GM21526 (cell line): ENCODE data around the gene WDR46.
"Not testable (repeated sequence)": the region's sequence is repeated elsewhere in the genome, so short reads cannot be mapped to it uniquely, and the experiment has no call there.

ENCODE experiments used
- ATAC-seq: cut with Tn5 transposase; IDR thresholded peaks from one replicate; pipeline ENCODE4 v1.9.1; 2021; ENCODE audit warnings: moderate library complexity; ENCODE audit not compliant: unreplicated experiment, low FRiP score

The WDR46 gene

DNA sequence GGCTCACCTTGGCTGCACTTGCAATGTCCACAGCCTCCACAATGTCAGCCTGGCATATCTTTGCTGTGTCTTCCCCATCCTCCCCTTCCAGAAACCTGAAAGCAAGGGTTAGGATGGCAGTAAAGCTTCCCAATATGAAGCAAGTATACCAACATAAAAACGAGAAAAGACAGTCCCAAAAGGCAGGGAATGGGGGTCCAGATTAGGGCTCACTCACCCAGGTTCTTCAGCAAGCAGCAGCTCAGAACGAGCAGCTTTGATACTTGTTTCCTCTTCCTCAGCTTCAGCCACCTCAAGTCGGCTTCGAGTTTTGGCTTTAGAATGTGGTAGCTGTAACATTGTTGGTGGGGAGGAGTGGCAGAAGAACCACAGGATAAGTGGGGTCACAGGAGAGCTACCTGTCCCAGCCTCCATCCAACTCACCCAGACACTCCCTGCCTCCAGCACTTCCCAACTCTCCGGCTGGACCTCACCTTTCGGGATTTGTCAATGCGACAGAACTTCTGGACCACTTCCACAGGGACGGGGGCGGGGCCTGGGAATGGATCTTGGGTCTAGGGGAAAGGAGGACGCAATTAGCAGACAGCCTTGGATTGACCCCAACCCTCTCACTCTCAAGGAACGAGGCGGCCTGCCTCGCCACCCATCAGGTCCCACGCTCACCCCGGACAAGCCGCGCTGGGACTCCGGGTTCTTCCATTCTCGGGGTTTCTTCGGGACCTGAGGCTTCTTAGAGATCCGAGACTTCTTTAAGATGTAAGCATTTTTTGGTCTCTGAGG lies 708 bp downstream of the WDR46 start:
- ATAC-seq = peak; percentile 11

GRCh38 chr6:33286946-33287914 lies 1.8 kb downstream of the WDR46 start:
- ATAC-seq = no peak

GRCh38 chr6:33285214-33285613 lies 3.8 kb downstream of the WDR46 start:
- not testable (repeated sequence) for ATAC-seq

DNA sequence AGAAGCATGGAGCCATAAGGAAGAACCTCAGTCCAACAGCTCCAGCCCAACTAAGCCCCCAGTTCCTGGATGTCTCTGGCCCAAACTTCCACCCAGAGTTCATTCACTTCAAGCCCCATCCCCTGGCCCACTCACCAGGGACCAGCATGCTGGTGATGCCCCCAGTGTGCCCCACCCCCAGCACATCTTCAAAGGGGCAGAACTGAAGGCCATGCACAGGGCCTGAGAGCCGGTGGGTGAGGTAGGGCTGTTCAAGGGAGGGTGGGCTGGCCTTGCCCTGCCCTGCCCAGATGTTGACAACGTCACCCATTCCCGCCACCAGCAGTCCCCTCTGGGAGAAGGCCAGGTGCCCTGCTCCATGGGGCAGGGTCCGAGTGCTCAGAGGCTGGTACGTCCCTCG lies 8.5 kb downstream of the WDR46 start:
- ATAC-seq = no peak

DNA sequence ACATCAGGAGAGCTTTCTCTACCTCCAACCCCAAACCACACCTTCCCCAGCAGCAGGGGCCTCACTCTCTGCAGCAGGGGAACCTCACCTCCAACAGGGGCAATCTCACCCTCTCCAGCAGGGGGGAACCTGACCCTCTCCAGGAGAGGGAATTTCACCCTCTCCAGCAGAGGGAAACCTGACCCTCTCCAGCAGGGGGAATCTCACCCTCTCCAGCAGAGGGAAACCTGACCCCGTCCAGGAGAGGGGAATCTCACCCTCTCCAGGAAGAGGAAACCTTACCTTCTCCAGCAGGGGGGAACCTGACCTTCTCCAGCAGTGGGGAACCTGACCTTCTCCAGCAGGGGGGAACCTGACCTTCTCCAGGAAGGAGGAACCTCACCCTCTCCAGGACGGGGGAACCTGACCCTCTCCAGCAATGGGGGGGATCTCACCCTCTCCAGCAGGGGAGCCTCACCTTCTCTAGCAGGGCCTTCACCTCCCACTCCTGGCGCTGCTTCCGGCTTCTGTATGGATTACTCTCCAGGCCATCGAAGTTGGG lies 9.0 kb downstream of the WDR46 start:
- no peak for ATAC-seq

- ATAC-seq = no peak
Observed at GRCh38 chr6:33279257-33279695, 9.8 kb downstream of the WDR46 start.

DNA sequence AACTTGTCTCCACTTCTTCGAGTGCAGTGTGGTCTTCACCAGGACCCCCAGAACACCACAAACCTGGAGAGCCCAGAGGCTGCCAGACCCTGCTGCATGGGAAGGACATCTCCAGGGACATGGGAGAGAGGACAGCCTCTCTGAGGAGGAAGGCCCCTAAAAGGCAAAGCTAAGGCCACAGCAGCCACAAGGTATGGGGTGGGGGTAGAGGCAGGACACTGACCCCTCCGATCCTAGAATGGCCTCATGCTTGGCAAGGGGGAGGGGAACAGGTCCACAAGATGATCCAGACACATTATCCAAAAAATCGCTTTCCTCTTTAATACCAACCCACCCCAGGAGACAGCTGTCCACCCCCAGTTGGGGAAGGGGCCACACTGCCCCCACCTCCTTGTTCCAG lies 10.2 kb downstream of the WDR46 start:
- no peak for ATAC-seq

GRCh38 chr6:33278392-33278741 lies 10.7 kb downstream of the WDR46 start:
- no peak for ATAC-seq

DNA sequence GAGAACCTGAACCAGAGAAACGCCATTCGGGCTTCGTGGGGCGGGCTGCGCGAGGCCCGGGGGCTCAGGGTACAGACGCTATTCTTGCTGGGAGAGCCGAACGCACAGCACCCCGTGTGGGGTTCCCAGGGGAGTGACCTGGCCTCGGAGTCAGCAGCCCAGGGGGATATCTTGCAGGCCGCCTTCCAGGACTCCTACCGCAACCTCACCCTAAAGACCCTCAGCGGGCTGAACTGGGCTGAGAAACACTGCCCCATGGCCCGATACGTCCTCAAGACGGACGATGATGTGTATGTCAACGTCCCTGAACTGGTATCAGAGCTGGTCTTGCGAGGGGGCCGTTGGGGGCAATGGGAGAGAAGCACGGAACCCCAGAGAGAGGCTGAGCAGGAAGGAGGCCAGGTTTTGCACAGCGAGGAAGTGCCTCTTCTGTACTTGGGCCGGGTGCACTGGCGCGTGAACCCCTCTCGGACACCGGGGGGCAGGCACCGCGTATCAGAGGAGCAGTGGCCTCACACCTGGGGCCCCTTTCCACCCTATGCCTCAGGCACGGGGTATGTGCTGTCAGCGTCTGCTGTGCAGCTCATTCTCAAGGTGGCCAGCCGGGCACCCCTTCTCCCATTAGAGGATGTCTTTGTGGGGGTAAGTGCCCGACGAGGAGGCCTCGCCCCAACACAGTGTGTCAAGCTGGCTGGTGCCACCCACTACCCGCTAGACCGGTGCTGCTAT lies 11.2 kb downstream of the WDR46 start:
- peak; percentile 8 for ATAC-seq

DNA sequence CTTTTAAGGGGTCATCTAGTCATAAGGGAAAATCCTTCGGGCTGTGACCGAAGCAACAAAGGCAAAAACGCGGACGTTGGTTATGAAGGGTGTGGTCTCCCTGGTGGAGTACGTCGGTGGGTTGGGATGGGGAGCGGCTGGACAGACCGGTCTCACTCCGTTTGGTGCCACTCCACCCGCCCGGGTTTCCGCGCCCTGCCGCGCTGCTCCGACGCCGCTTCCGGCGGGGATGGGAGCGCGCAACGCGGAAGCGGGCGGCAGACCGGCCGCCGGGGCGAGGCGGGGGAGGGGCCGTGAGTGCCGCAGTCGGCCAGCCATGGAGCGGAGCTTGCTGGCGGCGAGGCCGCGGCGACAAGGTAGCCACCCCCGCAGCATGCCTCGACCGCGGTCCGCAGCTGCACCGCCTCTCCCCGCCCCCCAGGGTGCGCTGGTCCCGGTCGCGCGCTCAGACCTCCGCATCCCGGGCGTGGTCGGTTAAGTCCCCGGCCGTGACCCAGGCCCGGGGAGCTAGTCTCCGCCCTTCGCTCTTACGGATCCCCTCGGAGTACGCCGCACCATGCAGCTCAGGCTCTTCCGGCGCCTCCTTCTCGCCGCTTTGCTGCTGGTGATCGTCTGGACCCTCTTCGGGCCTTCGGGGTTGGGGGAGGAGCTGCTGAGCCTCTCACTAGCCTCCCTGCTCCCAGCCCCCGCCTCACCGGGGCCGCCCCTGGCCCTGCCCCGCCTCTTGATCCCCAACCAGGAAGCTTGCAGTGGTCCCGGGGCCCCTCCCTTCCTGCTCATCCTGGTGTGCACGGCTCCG lies 12.0 kb downstream of the WDR46 start, which contains the start of gene B3GALT4:
TSS of gene B3GALT4 (plus strand) at position 260 of the 799 bp plus-strand sequence. CDS start at position 557, 297 bp downstream.
- peak; percentile 36 for ATAC-seq

GRCh38 chr6:33276581-33276863 lies 12.5 kb downstream of the WDR46 start:
- no peak for ATAC-seq

DNA sequence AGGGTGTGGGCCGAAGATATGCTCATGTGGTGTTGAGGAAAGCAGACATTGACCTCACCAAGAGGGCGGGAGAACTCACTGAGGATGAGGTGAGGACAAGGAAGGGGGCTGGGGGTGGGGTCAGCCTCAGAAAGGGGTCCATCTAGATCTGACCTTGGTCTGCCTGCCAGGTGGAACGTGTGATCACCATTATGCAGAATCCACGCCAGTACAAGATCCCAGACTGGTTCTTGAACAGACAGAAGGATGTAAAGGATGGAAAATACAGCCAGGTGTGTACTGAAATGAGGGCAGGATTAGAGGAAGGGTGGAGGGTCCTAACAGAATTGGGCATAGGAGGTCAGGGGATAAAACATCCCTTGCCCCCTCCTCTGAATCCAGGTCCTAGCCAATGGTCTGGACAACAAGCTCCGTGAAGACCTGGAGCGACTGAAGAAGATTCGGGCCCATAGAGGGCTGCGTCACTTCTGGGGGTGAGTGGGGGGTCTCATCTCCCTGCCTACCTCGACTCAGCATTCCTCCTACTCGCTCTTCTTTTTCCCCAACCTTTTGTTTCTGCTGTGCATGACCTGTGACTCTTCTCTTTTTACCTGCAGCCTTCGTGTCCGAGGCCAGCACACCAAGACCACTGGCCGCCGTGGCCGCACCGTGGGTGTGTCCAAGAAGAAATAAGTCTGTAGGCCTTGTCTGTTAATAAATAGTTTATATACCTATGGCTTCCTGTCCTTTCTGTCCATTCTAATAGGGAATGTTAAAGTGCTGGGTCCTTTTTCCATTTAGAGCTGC lies 13.1 kb downstream of the WDR46 start:
- not testable (repeated sequence) for ATAC-seq

GRCh38 chr6:33273924-33274902 lies 14.8 kb downstream of the WDR46 start:
- ATAC-seq = no peak

GRCh38 chr6:33273129-33273923 lies 15.7 kb downstream of the WDR46 start:
- ATAC-seq = no peak

DNA sequence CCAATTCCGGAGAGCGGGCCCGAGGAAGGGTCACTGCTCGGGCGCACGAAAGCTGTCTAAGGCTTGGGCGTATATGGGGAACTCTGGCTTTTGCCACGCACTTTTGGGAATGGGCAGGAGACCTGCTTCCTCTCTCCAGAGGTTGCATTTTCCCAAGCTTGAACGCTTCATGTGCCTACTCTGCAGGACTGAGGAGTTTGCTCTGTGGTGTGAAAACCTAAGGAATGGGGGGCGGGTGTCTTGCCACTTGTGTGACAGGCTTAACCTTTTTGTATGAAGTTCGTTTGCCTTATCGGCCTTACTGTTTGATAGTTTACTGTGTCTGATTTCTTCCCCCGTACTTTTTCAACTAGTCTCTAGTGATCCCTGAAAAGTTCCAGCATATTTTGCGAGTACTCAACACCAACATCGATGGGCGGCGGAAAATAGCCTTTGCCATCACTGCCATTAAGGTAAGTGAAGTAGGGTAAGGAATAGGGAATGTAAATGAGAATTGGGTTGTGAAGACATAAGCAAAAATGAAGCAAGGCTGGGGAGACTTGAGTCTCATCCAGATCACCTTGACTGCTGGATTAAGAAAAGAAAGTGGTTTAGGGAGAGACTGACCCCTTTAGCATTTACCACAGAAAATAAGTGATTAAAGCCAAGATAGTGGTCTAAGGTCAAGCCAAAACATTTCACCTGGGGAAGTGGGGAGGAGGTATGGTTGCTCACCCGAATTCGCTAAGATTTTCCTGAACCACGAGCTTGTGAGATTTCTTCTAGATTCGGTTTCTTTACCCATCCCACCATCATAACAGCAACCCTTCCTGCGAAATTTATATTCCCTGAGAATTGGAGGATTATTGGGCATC lies 16.5 kb downstream of the WDR46 start:
- ATAC-seq = no peak
